Activated naive CD4-positive, alpha-beta T cell (primary cell): ENCODE measurements around the gene ASCL2.

Experiments used
- DNase-seq, 4 experiments: peaks; one replicate each; lab custom pipeline; 2025; lab: John Stamatoyannopoulos, UW

Gene ASCL2

DNA sequence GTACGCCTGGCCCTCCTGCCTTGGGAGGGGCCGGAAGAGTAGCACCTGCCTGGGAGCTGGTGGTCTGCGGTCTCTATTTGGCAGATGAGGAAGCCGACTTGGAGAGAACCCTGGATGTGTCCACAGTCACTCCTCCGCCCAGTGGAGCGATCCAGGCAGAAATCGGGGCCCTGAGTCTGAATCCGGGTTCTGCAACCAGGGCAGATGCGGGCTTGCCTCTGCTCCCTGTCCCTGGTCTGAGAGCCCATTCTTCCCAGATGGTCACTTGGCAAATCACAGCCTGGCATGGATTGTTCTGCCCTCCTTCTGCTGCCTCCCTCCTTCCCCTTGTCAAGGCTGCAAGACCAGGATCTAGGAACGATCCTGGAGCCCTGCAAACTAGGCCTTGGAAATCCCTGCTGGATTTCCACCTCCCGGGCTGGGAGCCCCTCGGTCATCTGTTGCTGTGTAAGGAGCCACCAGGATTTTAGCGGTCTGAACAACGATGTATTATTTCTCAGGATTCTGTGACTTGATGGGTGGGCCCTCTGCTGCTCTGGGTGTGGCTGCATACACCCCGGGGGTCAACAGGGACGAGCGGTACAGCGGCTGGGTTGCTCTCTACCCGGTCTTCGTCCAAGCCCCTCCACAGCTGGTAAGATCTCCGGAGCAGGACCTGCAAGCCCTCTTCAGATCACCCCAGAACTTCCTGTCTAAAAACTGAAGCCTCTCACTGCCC lies 2.0 kb upstream of the ASCL2 start:
- no peak for DNase-seq

DNA sequence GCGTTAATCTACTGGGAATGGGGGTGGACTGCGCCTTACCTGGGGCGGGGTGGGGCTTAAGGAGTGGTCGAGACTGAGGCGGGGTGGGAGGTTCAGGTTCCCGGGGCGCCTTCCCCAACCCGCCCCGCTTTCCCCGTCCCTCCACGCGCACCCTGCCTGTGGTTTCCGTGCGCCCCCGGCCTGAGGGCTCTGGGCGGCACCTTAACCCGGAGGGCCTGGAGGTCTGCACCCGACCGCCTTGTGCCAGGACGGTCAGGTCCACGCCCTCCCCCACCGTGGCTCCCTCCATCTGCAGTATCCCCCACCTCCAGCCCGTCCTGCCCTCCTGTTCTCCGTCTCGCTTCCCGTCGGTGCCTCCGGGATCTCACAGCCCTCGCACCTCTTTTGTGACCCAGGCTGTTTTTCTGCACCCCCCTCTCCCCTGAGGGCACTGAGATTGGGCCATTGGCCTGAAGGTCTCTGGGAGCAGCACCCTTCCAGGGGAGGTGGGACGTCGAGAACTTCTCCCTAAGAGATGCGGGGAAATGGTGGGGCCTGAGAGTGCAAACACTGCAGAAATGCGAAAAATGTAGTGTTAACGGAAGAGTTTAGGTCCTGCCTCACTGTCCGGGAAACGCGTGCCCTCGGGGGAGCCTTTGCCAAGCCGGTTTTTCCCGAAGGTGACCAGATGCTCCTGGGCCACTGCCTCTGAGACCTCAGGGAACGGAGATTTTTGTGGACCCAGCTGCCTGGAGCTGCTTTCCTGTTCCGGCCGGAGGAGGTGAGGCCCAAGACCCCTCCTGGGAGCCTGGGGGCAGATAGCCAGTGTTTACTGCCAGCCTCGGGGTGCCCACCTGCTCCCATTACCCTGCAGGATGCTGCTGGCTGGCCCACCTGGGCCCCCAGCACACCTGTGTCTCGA lies 1.2 kb upstream of the ASCL2 start:
- DNase-seq = no peak

DNA sequence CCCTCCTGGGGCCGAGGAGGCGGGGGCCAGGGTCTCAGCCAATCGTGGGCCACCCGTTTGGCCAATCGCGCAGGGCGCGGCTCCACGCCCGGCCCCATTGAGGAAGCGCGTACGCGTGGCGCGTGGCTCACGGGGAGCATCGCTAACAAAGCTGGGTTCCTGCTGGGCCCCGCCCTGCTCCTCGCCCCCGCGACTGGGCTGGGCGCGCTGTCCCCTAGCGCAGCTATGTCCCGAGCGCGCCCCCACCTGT lies 614 bp upstream of the ASCL2 start:
- DNase-seq = peak in 1 of 4 experiments; percentile 18

DNA sequence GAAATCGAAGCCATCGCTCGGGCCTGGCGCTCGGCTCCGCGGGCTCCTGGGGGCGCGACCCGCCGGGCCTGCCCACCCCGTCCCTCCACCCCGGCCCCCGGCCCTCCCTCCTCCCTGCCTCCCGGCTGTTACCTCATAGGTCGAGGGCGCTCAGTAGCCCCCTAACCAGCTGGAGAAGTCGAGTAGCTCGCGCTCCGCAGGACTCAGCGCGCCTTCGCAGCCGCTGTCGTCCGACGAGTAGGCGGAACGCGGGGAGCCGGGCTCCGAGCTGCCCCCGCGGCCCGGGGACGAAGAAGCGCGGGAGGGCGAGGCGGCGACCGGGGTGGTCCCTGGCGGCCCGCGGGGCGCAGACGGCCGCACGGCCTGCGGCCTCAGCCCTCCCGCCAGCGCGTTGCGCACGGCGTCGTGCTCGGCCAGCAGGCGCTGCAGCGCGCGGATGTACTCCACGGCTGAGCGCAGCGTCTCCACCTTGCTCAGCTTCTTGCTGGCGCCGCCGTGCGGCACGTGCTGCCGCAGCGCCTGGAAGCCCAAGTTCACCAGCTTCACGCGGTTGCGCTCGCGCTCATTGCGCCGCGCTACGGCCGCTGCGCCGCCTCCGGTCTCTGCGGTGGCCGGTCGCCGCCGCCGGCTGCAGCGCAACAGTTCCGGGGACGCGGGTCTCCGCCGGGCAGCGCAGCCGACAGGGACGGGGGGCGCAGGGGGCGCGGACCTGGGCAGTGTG lies 627 bp downstream of the ASCL2 start:
- DNase-seq = peak in 2 of 4 experiments; percentile 11 to 30

DNA sequence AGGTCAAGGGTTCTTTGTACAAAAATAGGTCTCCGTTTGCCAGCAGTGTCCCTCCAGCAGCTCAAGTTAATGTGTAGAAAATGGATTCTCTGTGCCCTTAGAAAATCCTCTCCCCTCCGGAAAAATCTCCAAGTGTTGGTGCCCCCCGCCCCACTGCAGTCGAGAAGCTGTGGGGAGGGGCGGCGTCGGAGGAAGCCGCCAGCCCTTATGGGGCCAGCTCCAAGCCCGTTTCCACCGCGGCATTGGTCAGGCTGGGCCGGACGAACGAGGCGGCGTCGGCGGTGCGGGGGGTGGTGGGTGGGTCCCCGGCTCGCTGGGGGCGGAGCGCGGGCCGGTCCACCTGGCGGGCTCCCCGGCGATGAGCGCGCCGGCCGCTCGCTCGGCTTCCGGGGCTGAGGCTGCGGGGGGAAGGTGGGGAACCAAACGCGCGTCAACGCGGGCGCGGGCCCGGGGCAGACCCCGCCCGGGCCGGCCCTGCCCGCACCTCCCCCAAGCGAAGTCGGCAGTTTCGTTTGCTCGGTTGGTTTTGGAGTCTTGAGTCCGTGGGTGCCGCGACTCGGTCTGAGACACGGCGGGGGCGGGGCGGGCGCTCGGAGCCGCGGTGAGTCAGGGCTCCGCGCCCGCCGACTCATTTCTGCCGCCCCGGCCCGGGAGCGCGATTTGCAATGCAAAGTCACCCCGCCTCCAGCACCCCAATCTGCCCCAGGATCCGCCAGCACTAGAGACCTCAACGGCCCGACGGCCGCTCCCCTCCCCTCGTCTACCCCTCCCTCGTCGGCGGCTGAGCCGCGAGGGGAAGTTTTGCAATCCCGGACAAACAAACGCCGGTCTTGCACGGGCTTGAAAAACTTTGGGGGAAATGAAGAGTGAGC lies 1.4 kb downstream of the ASCL2 start:
- DNase-seq = peak in 3 of 4 experiments; percentile 25 to 54 (median 33)

DNA sequence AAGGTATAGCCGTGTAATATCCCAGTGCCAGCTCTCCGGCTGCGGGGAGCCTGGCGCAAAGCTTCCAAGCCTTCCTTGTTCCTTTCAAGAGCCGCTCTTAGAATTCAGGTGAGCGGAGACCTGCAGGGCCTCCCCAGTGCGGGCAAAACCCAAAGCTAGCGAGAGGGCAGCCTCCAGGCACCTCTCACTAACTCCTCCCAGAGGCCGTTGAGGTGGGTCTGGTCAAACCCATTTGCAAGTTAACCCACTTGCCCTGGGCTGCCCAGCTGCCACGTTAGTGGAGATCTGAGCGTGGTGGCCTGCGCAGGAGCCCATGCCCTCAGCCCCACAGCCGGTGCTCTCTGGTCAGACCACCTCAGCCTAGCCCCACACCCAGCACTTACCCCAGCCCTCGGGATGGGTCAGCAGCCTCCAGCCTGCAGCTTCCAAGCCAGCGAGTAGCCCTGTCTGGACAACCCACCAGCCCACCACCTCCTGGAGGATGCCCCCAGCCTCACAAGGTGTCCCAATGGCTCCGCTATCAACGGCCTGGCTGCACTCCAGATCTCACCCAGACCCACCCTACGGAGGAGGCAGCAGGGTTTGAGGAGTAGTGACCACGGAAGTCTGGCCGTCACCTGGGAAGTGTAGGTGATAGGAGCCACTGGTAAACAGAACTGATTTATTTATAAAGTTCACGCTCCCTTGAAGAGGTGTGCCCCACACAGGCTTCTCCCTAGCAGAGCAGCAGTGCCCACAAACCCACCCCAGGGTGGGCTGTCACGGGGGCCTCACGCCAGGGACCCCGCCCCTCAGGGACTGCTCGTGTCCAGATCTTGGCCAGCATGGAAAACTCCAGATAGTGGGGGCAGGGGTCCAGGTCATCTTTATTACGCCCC lies 2.3 kb downstream of the ASCL2 start:
- DNase-seq = no peak

DNA sequence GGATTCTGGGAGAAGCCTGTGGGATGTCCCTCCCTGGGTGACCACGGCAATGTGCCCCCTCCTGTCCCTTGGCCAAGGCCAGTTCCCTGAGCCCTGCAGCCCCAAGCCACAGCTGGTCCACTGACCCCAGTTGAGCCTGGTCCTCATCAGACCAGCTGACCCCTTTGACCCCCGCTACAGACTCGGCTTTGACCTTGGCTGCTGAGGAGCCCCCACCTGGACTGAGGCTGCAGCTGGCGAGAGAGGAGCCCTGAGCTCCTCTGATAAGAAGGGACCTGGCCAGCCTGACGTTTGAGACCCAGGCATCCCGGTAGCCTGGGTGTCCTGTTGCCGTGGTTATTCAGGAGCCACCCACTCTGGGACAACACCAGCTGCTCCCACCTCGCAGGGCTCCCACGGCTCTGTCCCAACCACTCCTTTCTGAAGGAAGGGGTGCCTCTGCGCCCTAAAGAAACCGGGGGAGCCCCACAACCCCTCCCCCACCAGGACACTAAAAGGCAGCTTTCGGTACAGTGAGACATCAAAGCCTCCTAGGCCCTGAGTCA lies 3.0 kb downstream of the ASCL2 start:
- DNase-seq = no peak

DNA sequence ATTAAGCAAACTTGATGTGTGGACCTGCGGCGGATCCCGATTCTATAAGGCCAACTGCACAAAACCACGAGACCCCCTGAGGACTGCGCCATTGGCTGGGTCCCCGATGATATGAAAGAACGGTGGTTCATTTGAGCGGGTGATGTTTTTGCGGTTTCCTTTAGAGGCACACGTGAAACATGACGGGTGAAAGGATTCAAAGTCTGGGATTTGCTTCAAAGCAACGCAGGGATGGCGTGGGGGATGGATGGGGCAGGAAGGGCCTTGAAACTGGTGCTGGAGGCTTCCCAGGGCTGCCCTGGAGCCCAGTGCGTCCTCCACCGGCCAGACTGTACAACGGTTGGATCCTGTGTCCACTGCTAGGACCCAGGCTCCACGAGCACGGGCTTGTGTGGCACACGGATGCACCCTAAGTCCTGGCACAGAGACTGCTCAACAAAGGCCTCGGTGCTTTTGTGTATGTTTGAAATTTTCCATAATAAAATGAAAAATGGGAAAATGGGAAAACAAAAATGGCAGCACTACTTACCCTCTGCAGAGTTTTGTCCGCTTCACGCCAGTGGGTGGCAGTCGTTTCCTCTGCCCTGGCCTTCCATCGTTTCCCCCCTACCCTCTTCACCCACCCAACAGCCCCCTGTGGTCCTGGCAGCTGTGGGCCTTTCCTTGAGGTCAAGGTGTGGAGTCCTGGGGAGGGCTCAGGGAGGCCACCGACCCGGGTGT lies 3.6 kb downstream of the ASCL2 start:
- no peak for DNase-seq

DNA sequence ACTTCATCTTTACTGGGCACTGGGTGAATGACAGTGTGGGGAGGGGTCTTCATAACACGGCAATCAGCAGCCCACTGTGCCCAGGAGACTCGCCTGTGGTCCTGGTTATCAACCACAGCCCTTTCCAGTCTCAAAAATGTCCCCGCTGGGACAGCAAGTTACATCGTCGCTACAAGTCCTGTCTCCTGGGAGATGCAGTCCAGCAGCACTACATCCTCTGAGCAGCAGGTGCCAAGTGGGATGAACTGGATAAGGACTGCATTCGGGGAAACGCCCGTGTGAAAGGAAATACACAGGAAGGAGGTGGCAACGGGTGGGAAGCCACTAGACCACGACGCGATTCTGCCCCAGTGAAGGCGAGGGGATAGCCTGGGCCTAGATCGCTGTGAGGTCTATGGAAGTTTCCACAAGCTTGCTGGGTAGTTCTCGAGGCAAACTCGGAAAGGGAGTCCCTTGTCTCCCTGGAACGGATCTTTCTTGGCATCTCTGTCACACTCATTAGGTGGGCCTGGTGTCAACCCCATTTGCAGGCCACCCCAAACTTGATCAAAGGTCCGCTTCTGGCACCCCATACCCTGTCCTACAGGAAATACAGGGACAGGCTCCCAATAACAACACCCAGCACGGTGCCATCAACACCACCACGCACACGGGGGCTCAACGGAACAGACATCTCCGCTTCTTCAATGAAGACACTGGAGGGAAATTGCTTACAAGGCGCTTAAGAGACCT lies 4.4 kb downstream of the ASCL2 start:
- DNase-seq = no peak

DNA sequence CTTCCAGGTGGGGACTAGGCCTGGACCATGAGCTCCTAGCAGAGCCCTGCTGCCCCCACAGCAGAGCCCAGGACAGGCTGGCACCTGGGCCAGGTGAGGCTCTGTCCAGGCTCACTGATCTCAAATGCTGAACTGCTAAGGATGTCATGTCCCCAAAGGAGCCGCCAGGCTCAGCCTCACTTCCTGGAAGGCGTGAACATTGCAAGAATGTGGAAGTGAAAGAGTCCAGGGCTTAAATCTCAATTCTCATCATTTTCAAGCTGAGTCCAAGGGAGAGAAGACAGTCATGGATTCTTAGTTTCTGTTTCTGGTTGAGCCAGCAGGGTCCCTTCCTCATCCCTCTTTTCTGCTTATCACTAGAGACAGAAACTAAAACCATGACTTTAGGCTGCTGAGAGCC lies 5.0 kb downstream of the ASCL2 start:
- no peak for DNase-seq

DNA sequence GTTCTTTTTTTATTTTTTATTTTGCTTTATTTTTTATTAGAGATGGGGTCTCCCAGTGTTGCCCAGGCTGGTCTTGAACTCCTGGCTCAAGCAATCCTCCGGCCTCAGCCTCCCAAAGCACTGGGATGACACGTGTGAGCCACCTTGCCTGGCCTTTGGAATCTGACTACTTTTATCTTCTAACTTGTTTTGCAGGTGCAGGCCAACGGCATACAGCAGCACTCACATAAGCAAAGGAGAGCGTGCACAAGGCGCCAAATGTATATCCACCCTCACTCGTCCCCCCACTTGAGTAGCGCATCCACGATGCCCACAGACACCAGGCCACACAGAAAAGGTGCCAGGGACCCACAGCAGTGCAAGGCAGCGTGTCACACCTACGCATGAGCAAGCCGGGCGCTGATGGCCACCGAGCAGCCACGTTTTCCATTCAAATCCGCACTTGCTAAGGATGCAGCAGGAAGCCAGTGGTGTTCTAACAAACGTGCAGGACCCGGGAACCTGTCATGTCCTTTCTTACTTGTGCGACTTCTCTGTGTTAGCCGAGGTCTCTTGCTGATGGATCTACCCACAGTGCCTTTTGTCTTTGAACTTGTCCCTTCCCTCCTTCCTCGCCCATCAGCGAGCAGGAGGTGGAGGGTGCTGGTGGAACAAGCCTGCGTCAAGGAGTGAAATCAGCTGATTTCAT lies 5.9 kb downstream of the ASCL2 start:
- DNase-seq = no peak

DNA sequence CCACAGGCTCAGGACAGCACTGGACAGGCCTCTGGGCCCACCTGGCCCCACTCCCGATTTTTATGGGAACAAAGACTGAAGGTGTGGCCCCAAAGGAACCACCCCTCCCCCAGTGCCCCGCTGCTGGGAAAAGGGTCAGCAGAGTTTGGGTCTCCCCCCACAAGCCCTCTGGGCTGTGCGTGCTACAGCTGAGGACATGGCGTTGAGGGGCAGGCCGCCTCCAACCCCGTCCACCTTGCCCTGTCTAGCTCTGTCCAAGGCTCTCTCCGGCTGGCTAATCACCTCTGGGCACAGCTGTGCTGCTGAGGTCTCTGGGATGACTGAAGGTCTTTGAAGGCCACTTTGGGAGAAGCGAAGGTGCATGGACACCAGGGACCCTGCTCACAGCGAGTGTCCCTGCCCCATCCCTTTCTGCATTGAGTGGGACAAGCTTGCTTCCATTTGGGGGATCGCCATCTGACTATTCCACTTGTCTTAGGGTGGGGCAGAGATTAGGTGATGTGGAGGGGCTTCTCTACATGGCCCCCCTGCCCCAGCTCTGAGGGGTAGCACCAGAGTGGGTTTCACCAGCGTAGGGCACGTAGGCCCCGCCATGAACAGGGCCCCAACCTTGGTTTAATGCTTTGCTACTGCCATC lies 6.5 kb downstream of the ASCL2 start:
- no peak for DNase-seq

DNA sequence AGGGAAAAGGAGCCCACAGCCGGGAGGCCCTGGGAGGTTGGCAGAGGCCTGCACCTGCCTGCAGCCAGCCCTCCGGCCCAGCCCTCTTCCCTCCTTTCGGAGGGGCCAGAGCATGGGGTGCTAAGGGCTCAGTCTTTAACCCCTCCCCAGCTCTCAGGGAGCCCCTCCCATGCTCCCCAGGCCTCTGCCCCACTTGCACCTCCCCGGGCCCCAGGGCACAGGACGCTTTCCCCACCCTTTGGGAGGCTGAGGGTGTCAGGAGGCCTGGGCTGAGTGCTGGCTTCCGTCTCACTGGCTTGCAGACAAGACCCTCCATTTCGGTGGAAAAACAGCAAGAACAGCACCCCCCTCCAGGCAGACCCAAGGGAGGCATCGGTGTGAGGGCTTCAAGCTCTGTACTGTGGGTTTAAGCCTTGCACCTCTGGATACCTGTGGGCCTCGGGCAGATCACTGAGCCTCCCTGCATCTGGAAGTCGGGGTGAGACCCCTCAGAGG lies 7.3 kb downstream of the ASCL2 start:
- no peak for DNase-seq

DNA sequence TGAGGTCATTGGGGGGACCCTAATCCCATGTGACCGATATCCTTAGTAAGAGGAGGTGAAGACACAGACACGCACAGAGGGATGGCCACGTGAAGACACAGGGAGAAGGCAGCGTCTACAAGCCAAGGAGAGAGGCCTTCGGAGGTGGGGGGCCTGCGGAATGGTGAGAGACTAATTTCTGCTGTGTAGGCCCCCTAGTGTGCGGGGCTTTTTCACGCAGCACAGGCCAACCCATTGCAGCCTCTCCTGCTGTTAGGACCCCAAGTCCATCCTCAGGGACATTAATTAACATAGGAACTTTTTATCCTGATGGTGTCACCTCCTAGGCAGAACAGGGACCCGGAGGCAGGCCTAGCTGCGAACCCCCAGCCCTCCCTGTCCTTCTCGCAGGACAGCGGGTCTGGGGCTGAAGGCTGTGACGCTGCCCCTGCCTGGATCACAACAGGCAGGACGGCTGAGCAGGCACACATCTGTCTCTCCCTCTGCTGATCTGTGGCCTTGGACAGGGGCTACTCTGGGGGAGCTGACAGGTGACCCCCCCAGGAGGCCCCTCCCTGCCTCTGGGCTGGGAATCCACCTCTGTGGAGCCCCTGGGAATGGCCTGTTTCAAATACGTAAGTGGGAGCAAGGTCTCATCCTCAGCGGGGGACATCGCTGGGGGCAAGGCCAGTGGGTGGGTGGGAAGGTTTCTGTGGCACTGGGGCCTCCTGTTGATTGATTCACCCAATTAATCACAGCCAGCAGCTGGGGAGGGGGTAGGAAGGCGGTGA lies 7.9 kb downstream of the ASCL2 start:
- no peak for DNase-seq

DNA sequence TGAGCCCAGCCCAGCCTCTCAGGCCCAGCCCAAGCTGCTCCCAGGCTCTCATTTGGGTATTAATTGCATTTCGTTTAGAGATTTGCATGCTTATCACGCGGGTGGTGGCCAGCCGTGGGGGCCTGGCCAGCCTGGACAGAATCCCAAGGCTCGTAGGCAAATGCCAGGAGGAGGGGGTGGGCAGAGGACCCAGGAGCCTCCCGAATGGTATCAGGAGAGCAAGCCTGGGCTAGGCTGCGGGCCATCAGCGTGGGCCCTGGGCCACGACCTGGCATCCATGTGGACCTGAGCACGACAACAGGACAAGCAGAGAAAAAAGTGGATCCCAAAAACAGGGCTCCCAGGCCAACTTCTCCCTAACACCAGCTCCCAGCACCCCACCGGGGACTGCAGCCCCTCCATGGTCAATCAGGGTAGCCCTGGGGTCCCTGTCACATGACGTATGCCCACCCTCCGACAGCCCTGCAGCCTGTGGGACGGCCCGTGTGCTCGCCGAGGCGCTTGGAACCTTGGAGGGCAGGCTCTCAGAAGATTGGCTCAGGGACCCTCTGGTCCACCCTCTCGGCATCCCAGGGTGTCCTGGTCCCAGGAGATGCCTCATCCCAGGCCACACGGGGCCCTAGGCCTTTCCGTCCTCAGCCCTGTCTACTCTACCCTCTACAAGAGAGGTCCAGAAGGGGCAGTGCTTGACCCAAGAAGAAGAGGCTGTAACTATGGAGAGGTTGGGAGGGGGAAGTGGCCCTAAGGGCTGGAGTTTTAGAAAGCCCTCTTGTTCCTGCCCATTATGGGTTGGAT lies 8.8 kb downstream of the ASCL2 start:
- no peak for DNase-seq
